OCI-LY7 (cell line): ENCODE data around the gene EXPH5.

ENCODE experiments used
- EZH2phosphoT487 ChIP-seq: fragments of 200-600 bp; sonication (generic); IDR thresholded peaks from 2 replicates; pipeline ENCODE4 v1.6.1; 2018; ENCODE audit warnings: low read depth, borderline replicate concordance, mild to moderate bottlenecking, mixed run types, antibody characterized with exemption, low read length, moderate library complexity, mixed read lengths
- TF ChIP-seq, protein P1 (sequence below): fragments of 200-600 bp; sonication (generic); conservative IDR thresholded peaks from 2 replicates; pipeline ENCODE4 v1.5.1; 2014; ENCODE audit warnings: mild to moderate bottlenecking, antibody characterized with exemption, low read length, moderate library complexity, mixed read lengths

- TF ChIP-seq, protein P1, sequence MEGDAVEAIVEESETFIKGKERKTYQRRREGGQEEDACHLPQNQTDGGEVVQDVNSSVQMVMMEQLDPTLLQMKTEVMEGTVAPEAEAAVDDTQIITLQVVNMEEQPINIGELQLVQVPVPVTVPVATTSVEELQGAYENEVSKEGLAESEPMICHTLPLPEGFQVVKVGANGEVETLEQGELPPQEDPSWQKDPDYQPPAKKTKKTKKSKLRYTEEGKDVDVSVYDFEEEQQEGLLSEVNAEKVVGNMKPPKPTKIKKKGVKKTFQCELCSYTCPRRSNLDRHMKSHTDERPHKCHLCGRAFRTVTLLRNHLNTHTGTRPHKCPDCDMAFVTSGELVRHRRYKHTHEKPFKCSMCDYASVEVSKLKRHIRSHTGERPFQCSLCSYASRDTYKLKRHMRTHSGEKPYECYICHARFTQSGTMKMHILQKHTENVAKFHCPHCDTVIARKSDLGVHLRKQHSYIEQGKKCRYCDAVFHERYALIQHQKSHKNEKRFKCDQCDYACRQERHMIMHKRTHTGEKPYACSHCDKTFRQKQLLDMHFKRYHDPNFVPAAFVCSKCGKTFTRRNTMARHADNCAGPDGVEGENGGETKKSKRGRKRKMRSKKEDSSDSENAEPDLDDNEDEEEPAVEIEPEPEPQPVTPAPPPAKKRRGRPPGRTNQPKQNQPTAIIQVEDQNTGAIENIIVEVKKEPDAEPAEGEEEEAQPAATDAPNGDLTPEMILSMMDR, result no peak
- no peak for TF ChIP-seq EZH2phosphoT487
Measured at GRCh38 chr11:108624196-108624925, 30.8 kb upstream of the EXPH5 start.
